ENCODE data around the gene MAP3K14.

GRCh38 chr17:45346216-45347015 is 29.6 kb upstream of the MAP3K14 start:
- TF ChIP-seq CTCF (IDR thresholded peaks at IDR 0.05; ENCODE audit: poor library complexity) = no peak
- TF ChIP-seq EZH2 (IDR thresholded peaks at IDR 0.05; ENCODE audit: borderline replicate concordance) = no peak
- no peak for TF ChIP-seq EZH2phosphoT487 (IDR thresholded peaks at IDR 0.05; ENCODE audit: low read depth, severe bottlenecking, unreplicated experiment)
